ENCODE results near the gene KBTBD2.
"Not testable (repeated sequence)": the region's sequence is repeated elsewhere in the genome, so short reads cannot be mapped to it uniquely, and the experiment has no call there.

Gene KBTBD2

DNA sequence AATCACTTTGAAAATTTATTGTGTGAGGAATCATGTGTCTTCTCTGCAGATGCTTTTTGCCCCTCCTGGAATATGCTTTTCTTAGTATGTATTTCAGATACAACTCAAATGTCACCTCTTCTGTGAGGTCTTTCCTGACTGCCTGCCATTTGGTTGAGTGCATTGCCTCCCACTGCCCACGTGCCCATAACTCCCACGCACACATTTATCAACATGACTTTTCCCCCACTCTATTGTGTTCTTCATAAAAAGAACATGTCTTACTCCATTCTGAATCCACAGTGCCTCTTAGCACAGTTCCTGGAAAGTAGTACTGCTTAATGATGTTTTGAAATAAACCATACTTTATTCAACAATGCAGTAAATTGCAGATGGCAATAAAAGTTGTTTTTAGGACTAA lies 42.9 kb downstream of the KBTBD2 start:
- not testable (repeated sequence) for DNase-seq

GRCh38 chr7:32846630-32847225 lies 44.8 kb downstream of the KBTBD2 start:
- no peak for DNase-seq

GRCh38 chr7:32844748-32845147 lies 46.8 kb downstream of the KBTBD2 start:
- DNase-seq: not testable (repeated sequence)

GRCh38 chr7:32843763-32844162 lies 47.8 kb downstream of the KBTBD2 start:
- not testable (repeated sequence) for DNase-seq

DNA sequence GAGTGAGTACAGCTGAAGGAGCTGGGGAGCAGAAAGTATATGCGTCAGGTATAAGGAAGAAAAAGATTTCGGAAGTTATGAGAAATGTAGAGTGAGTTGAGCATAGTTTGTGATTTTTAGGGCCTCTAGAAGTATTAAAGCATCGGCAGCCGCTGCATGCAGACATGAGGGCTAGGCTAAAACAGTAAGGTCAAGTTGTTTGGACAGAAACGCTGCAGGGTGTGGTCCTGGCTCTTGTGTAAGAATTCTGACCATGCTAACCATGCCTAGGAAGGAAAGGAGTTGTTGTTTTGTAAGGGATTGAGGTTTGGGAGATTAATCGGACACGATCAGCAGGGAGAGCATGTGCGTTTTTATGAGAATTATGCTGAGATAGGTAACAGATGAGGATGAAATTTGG lies 51.7 kb downstream of the KBTBD2 start:
- not testable (repeated sequence) for DNase-seq

- DNase-seq: not testable (repeated sequence)
Observed at GRCh38 chr7:32828996-32829752, 62.4 kb downstream of the KBTBD2 start.

All from DMS79 (cell line).